WTC11 (cell line): ENCODE data around the gene IGFBP7. TPM values are rescaled to one million over a fixed set of nuclear protein-coding genes. Genes with fewer than 3 reads are reported as not detected.

Source experiments
- ATAC-seq: fragments of 200-7000 bp; cut with Tn5 transposase; 2 replicates; pipeline ENCODE4 v1.10.0; 2021; ENCODE audit warnings: mild to moderate bottlenecking, moderate library complexity
- Bru-seq: library from RNA; stranded (reverse); fragments of 400-500 nt; gene quantifications from one replicate; lab custom pipeline; 2021; lab: Mats Ljungman, UMichigan
- CTCF ChIA-PET: fragments of 300-600 bp; sonication (Branson Sonifier 250); formaldehyde crosslinking; loops from one replicate; lab custom pipeline; 2021; ENCODE audit warnings: antibody characterized with exemption; lab: Charles Lee
- POLR2A ChIA-PET: fragments of 350-600 bp; sonication (Branson Sonifier 250); formaldehyde crosslinking; loops from one replicate; lab custom pipeline; 2021; ENCODE audit warnings: antibody characterized with exemption; lab: Charles Lee
- DNase-seq: peaks from one replicate; pipeline ENCODE4 v3.0.0; 2021; ENCODE audit warnings: low spot score
- H3K27ac Mint-ChIP-seq: 2 replicates; pipeline ENCODE4 v1.8.0; 2021; ENCODE audit warnings: mixed read lengths
- H3K27me3 Mint-ChIP-seq: 2 replicates; pipeline ENCODE4 v1.8.0; 2021; ENCODE audit warnings: low read depth, mild to moderate bottlenecking, moderate library complexity, mixed read lengths
- H3K36me3 Mint-ChIP-seq: 2 replicates; pipeline ENCODE4 v1.8.0; 2021; ENCODE audit warnings: mixed read lengths
- H3K4me1 Mint-ChIP-seq: 2 replicates; pipeline ENCODE4 v1.8.0; 2022; ENCODE audit warnings: mixed read lengths
- H3K4me3 Mint-ChIP-seq: 2 replicates; pipeline ENCODE4 v1.8.0; 2021; ENCODE audit warnings: mild to moderate bottlenecking, moderate library complexity, mixed read lengths
- H3K9me3 Mint-ChIP-seq: 2 replicates; pipeline ENCODE4 v1.8.0; 2021; ENCODE audit warnings: mixed read lengths
- CBFB ChIP-seq: sonication (generic); formaldehyde crosslinking; IDR thresholded peaks from 2 replicates; pipeline ENCODE4 v1.8.1; 2022; ENCODE audit warnings: mild to moderate bottlenecking, low read depth, missing genetic modification reagents
- ETV6 ChIP-seq: sonication (generic); formaldehyde crosslinking; IDR thresholded peaks from 2 replicates; pipeline ENCODE4 v1.8.1; 2022; ENCODE audit warnings: mild to moderate bottlenecking, missing genetic modification reagents
- FOXJ3 ChIP-seq: sonication (generic); formaldehyde crosslinking; IDR thresholded peaks from 2 replicates; pipeline ENCODE4 v1.9.0; 2021; ENCODE audit warnings: missing genetic modification reagents, mild to moderate bottlenecking, borderline replicate concordance
- FOXP1 ChIP-seq: sonication (generic); formaldehyde crosslinking; IDR thresholded peaks from 2 replicates; pipeline ENCODE4 v1.8.0; 2022; ENCODE audit warnings: missing genetic modification reagents, mild to moderate bottlenecking, moderate library complexity, borderline replicate concordance
- GTF2I ChIP-seq: fragments of 250-450 bp; sonication (Bioruptor Pico); conservative IDR thresholded peaks from 2 replicates; pipeline ENCODE4 v1.4.0; 2021; ENCODE audit warnings: mild to moderate bottlenecking
- IRF2 ChIP-seq: sonication (generic); formaldehyde crosslinking; IDR thresholded peaks from 2 replicates; pipeline ENCODE4 v1.8.0; 2022; ENCODE audit warnings: low read depth, missing genetic modification reagents, borderline replicate concordance
- JAZF1 ChIP-seq: fragments of 250-450 bp; sonication (Bioruptor Pico); IDR thresholded peaks from 2 replicates; pipeline ENCODE4 v1.9.0; 2021; ENCODE audit warnings: moderate library complexity, mild to moderate bottlenecking, inconsistent platforms
- MAX ChIP-seq: sonication (generic); formaldehyde crosslinking; IDR thresholded peaks from 2 replicates; pipeline ENCODE4 v1.8.0; 2022; ENCODE audit warnings: mild to moderate bottlenecking, missing genetic modification reagents
- MXD4 ChIP-seq: fragments of 250-450 bp; sonication (Bioruptor Pico); IDR thresholded peaks from 2 replicates; pipeline ENCODE4 v1.8.0; 2021; ENCODE audit warnings: mild to moderate bottlenecking, moderate library complexity, borderline replicate concordance
- NFATC4 ChIP-seq: fragments of 250-450 bp; sonication (Bioruptor Pico); IDR thresholded peaks from 2 replicates; pipeline ENCODE4 v1.9.0; 2021; ENCODE audit warnings: mild to moderate bottlenecking
- OVOL2 ChIP-seq: fragments of 250-450 bp; sonication (Bioruptor Pico); IDR thresholded peaks from 2 replicates; pipeline ENCODE4 v1.9.0; 2021; ENCODE audit warnings: mild to moderate bottlenecking, borderline replicate concordance
- SMAD4 ChIP-seq: sonication (generic); formaldehyde crosslinking; IDR thresholded peaks from 2 replicates; pipeline ENCODE4 v1.8.0; 2022; ENCODE audit warnings: mild to moderate bottlenecking, missing genetic modification reagents
- ZBTB43 ChIP-seq: sonication (generic); formaldehyde crosslinking; IDR thresholded peaks from 2 replicates; pipeline ENCODE4 v1.8.1; 2023; ENCODE audit warnings: mild to moderate bottlenecking, missing genetic modification reagents
- ZNF138 ChIP-seq: sonication (generic); formaldehyde crosslinking; conservative IDR thresholded peaks from 2 replicates; pipeline ENCODE4 v1.8.1; 2022; ENCODE audit warnings: mild to moderate bottlenecking, moderate library complexity, missing genetic modification reagents
- ZNF219 ChIP-seq: sonication (generic); formaldehyde crosslinking; IDR thresholded peaks from 2 replicates; pipeline ENCODE4 v1.8.0; 2023; ENCODE audit warnings: missing genetic modification reagents, mild to moderate bottlenecking, borderline replicate concordance
- ZNF232 ChIP-seq: sonication (generic); formaldehyde crosslinking; IDR thresholded peaks from 2 replicates; pipeline ENCODE4 v1.8.0; 2022; ENCODE audit warnings: mild to moderate bottlenecking, missing genetic modification reagents
- ZNF423 ChIP-seq: fragments of 250-450 bp; sonication (Bioruptor Pico); IDR thresholded peaks from 2 replicates; pipeline ENCODE4 v2.1.2; 2022; ENCODE audit warnings: mild to moderate bottlenecking, moderate library complexity
- long read RNA-seq, 3 experiments: library from RNA in 1 of 3; library from capped mRNA in 1 of 3; library from polyadenylated mRNA in 1 of 3; unstranded in 2 of 3; stranded (forward) in 1 of 3; transcript quantifications; one replicate each; pipeline ENCODE4 v2.0.0, GENCODE V29; 2021
- total RNA-seq: library from RNA; stranded (reverse); gene quantifications from 3 replicates; pipeline ENCODE4 v1.2.3, GENCODE V29; 2021
- TF ChIP-seq, protein P1 (sequence below): sonication (generic); formaldehyde crosslinking; IDR thresholded peaks from 2 replicates; pipeline ENCODE4 v1.8.1; 2022; ENCODE audit warnings: low read depth, mild to moderate bottlenecking, moderate library complexity, missing genetic modification reagents, borderline replicate concordance
- TF ChIP-seq, protein P2 (sequence below): fragments of 250-450 bp; sonication (Bioruptor Pico); IDR thresholded peaks from 2 replicates; pipeline ENCODE4 v2.1.2; 2022; ENCODE audit warnings: mild to moderate bottlenecking, moderate library complexity
- TF ChIP-seq, protein P3 (sequence below): sonication (generic); formaldehyde crosslinking; IDR thresholded peaks from 2 replicates; pipeline ENCODE4 v1.8.0; 2023; ENCODE audit warnings: missing genetic modification reagents
- TF ChIP-seq, protein P4 (sequence below): sonication (generic); formaldehyde crosslinking; IDR thresholded peaks from 2 replicates; pipeline ENCODE4 v1.8.0; 2022; ENCODE audit warnings: missing genetic modification reagents
- TF ChIP-seq, protein P5 (sequence below): sonication (generic); formaldehyde crosslinking; conservative IDR thresholded peaks from 2 replicates; pipeline ENCODE4 v1.8.1; 2023; ENCODE audit warnings: mild to moderate bottlenecking, low read depth, missing genetic modification reagents, moderate library complexity
- TF ChIP-seq, protein P6 (sequence below): fragments of 250-450 bp; sonication (Bioruptor Pico); IDR thresholded peaks from 2 replicates; pipeline ENCODE4 v1.9.0; 2021; ENCODE audit warnings: mild to moderate bottlenecking

Gene IGFBP7, protein sequence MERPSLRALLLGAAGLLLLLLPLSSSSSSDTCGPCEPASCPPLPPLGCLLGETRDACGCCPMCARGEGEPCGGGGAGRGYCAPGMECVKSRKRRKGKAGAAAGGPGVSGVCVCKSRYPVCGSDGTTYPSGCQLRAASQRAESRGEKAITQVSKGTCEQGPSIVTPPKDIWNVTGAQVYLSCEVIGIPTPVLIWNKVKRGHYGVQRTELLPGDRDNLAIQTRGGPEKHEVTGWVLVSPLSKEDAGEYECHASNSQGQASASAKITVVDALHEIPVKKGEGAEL
- 1.0 to 1.5 TPM (median 1.4 TPM) in 3 replicates for total RNA-seq
- percentile 18 among the genes with signal in this experiment for Bru-seq, nascent RNA
- long read RNA-seq, experiment 1, partial matches to known transcripts, result 0 of 2 reads
- long read RNA-seq, experiment 1, other reads (novel, unspliced or antisense), result 1 of 2 reads
- long read RNA-seq, experiment 2, result 0 reads
- long read RNA-seq, experiment 3, result 0 reads

DNA sequence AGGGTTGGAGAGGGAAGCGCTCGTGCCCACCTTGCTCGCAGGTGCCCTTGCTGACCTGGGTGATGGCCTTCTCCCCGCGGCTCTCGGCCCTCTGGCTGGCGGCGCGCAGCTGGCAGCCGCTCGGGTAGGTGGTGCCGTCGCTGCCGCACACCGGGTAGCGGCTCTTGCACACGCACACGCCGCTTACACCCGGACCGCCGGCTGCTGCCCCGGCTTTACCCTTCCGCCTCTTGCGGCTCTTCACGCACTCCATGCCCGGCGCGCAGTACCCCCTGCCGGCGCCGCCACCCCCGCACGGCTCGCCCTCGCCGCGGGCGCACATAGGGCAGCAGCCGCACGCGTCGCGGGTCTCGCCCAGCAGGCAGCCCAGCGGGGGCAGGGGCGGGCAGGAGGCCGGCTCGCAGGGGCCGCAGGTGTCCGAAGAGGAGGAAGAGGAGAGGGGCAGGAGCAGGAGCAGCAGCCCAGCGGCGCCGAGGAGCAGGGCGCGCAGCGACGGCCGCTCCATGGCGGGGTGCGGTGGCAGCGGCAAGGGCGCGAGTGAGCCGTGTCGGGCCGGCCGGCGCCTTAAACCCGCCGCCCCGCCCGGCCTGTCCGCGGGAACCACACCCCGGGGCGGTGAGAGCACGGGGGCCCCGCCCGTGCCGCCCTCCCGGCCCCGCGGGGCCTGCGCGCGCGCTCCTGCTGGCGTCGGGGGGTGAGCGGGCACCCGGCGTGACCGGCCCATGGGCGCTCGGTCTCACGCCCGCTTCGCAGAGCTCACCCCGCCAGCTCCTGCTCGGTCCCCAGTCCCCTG is at the start of gene IGFBP7:
Gene IGFBP7, minus strand, starts transcription at position 539 of the 793 bp plus-strand sequence. Its CDS starts 34 bp downstream, at position 505.
- Mint-ChIP-seq H3K36me3 (no peaks in the 10 kb centered on the region), H3K27ac (0 out of 2 replicates have a peak within 1 kb of the TSS, but pooled peaks have one; percentile 9), H3K9me3 (no peaks in the 10 kb centered on the region), H3K4me3 (peak within 1 kb of the TSS; percentile 93), H3K27me3 (peaks cover 75% of the 10 kb centered on the region), H3K4me1 (peaks cover 25% of the 10 kb centered on the region)
- CTCF ChIA-PET, result interaction anchor here (0.7 to 1.5 kb wide), 3 partner anchors 29 to 81 kb away, joined by 3 to 6 read pairs (median 5); no protein-coding TSS in a partner anchor
- DNase-seq (peak; percentile 28), ATAC-seq (peak; percentile 64)
- POLR2A ChIA-PET, result no interaction called here
- TF ChIP-seq ZNF138 (CRISPR knock-in tag) (0 out of 2 replicates have a peak, but pooled peaks have one; percentile 4), JAZF1 (no peak), SMAD4 (CRISPR knock-in tag) (no peak), GTF2I (CRISPR knock-in tag) (no peak), CBFB (CRISPR knock-in tag) (no peak), IRF2 (CRISPR knock-in tag) (no peak), FOXP1 (CRISPR knock-in tag) (peak; percentile 43), ZBTB43 (CRISPR knock-in tag) (no peak), NFATC4 (CRISPR knock-in tag) (no peak), OVOL2 (CRISPR knock-in tag) (no peak), ZNF423 (peak; percentile 76), FOXJ3 (CRISPR knock-in tag) (no peak), MAX (CRISPR knock-in tag) (no peak), ZNF232 (no peak), ETV6 (peak; percentile 41; the same call in 1 of the 2 replicates), ZNF219 (CRISPR knock-in tag) (no peak; the same call in 1 of the 2 replicates), MXD4 (CRISPR knock-in tag) (no peak)
- TF ChIP-seq, protein P1, sequence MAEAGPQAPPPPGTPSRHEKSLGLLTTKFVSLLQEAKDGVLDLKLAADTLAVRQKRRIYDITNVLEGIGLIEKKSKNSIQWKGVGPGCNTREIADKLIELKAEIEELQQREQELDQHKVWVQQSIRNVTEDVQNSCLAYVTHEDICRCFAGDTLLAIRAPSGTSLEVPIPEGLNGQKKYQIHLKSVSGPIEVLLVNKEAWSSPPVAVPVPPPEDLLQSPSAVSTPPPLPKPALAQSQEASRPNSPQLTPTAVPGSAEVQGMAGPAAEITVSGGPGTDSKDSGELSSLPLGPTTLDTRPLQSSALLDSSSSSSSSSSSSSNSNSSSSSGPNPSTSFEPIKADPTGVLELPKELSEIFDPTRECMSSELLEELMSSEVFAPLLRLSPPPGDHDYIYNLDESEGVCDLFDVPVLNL, result peak; percentile 56; the same call in 1 of the 2 replicates
- TF ChIP-seq, protein P2, sequence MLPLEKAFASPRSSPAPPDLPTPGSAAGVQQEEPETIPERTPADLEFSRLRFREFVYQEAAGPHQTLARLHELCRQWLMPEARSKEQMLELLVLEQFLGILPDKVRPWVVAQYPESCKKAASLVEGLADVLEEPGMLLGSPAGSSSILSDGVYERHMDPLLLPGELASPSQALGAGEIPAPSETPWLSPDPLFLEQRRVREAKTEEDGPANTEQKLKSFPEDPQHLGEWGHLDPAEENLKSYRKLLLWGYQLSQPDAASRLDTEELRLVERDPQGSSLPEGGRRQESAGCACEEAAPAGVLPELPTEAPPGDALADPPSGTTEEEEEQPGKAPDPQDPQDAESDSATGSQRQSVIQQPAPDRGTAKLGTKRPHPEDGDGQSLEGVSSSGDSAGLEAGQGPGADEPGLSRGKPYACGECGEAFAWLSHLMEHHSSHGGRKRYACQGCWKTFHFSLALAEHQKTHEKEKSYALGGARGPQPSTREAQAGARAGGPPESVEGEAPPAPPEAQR (CRISPR knock-in tag), result no peak
- TF ChIP-seq, protein P3, sequence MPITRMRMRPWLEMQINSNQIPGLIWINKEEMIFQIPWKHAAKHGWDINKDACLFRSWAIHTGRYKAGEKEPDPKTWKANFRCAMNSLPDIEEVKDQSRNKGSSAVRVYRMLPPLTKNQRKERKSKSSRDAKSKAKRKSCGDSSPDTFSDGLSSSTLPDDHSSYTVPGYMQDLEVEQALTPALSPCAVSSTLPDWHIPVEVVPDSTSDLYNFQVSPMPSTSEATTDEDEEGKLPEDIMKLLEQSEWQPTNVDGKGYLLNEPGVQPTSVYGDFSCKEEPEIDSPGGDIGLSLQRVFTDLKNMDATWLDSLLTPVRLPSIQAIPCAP (CRISPR knock-in tag), result no peak
- TF ChIP-seq, protein P4, sequence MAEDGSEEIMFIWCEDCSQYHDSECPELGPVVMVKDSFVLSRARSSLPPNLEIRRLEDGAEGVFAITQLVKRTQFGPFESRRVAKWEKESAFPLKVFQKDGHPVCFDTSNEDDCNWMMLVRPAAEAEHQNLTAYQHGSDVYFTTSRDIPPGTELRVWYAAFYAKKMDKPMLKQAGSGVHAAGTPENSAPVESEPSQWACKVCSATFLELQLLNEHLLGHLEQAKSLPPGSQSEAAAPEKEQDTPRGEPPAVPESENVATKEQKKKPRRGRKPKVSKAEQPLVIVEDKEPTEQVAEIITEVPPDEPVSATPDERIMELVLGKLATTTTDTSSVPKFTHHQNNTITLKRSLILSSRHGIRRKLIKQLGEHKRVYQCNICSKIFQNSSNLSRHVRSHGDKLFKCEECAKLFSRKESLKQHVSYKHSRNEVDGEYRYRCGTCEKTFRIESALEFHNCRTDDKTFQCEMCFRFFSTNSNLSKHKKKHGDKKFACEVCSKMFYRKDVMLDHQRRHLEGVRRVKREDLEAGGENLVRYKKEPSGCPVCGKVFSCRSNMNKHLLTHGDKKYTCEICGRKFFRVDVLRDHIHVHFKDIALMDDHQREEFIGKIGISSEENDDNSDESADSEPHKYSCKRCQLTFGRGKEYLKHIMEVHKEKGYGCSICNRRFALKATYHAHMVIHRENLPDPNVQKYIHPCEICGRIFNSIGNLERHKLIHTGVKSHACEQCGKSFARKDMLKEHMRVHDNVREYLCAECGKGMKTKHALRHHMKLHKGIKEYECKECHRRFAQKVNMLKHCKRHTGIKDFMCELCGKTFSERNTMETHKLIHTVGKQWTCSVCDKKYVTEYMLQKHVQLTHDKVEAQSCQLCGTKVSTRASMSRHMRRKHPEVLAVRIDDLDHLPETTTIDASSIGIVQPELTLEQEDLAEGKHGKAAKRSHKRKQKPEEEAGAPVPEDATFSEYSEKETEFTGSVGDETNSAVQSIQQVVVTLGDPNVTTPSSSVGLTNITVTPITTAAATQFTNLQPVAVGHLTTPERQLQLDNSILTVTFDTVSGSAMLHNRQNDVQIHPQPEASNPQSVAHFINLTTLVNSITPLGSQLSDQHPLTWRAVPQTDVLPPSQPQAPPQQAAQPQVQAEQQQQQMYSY (CRISPR knock-in tag), result no peak
- TF ChIP-seq, protein P5, sequence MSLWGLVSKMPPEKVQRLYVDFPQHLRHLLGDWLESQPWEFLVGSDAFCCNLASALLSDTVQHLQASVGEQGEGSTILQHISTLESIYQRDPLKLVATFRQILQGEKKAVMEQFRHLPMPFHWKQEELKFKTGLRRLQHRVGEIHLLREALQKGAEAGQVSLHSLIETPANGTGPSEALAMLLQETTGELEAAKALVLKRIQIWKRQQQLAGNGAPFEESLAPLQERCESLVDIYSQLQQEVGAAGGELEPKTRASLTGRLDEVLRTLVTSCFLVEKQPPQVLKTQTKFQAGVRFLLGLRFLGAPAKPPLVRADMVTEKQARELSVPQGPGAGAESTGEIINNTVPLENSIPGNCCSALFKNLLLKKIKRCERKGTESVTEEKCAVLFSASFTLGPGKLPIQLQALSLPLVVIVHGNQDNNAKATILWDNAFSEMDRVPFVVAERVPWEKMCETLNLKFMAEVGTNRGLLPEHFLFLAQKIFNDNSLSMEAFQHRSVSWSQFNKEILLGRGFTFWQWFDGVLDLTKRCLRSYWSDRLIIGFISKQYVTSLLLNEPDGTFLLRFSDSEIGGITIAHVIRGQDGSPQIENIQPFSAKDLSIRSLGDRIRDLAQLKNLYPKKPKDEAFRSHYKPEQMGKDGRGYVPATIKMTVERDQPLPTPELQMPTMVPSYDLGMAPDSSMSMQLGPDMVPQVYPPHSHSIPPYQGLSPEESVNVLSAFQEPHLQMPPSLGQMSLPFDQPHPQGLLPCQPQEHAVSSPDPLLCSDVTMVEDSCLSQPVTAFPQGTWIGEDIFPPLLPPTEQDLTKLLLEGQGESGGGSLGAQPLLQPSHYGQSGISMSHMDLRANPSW (CRISPR knock-in tag), result no peak
- TF ChIP-seq, protein P6, sequence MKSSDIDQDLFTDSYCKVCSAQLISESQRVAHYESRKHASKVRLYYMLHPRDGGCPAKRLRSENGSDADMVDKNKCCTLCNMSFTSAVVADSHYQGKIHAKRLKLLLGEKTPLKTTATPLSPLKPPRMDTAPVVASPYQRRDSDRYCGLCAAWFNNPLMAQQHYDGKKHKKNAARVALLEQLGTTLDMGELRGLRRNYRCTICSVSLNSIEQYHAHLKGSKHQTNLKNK (CRISPR knock-in tag), result no peak
